ENCODE results near the gene PAM.
A peak's percentile ranks its signal among the peaks of the same experiment; 100 is the strongest.
"Not testable (repeated sequence)": the region's sequence is repeated elsewhere in the genome, so short reads cannot be mapped to it uniquely, and the experiment has no call there.

The PAM gene

GRCh38 chr5:102751903-102752376 is 3.2 kb upstream of the PAM start:
- not testable (repeated sequence) for DNase-seq (ENCODE audit: low read depth)

GRCh38 chr5:102753889-102754766 is 977 bp upstream of the PAM start:
- no peak for DNase-seq (ENCODE audit: low read depth)

DNA sequence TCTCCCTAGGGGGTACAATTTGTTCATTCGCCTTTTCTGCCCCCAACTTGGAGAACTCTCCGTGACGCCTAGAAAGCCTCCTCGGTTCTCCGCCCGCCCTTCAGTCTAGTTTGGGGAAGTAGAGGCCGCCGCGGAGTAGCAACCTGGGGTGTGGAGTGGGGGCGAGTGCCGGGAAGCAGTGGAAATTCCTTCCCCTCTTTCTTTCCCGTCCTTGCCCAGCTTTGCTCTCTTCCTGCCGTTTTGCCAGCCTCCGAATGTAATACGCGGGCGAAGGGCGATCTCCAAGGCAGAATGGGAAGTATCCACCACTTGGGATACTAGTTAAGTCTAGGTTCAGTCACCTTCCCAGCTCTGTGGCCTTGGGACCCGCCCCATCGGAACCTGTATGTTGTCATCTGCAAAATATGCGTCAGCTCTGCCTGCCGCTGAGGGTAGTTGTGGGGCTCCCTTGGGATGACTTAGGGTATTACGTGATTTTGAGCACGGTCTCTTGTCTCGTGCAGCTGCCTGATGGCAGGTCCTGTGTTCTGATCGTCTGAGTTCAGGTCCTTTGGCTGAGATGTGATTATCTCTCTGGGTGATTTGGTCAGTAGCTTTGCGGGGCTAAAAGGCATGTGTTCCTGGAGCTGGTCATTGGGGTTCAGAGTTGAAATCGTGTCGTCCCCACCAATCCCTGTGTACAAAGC is 724 bp downstream of the PAM start:
- DNase-seq (ENCODE audit: low read depth), result peak; percentile 57

DNA sequence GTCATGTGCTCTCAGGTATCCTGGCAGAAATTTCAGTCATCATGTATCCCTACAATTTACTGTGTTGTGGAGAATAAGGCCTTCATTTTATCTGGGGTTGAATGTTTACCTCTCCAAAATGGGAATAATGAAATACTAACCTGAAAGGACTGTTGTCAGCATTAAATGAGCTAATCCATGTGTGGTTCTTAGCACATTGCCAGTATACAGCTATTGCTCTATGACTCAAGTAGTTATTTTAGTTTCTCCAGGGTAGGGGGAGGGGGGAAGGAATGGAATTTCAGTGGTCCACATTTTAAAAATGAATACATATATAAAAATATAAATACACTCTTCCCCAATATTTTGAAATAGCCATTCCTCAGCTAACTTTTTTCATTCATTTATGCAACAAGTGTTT is 3.5 kb downstream of the PAM start:
- no peak for DNase-seq (ENCODE audit: low read depth)

DNA sequence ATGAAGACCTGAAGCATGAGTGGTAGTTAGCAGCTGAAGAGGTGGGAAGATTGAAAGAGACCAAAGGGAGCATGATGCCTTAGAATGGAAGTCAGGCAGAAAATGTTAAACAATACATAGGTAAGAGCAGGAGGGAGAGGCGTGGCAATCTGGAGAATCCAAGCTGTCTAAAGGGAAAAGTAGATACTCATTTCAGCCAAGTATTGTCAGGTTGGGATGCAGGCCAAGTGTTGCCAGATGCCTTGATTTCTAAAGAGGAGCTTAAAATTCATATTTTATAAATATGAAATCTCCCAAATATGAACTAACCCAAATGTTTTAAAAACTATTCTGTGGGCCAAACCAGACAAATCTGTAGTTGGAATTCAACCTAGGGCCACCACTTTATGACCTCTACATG is 4.2 kb downstream of the PAM start:
- no peak for DNase-seq (ENCODE audit: low read depth)

- no peak for DNase-seq (ENCODE audit: low read depth)
These were observed 4.6 kb downstream of the PAM start for GRCh38 chr5:102759700-102760099.

- DNase-seq (ENCODE audit: low read depth), result no peak
These were observed 5.7 kb downstream of the PAM start for GRCh38 chr5:102760815-102761214.

DNA sequence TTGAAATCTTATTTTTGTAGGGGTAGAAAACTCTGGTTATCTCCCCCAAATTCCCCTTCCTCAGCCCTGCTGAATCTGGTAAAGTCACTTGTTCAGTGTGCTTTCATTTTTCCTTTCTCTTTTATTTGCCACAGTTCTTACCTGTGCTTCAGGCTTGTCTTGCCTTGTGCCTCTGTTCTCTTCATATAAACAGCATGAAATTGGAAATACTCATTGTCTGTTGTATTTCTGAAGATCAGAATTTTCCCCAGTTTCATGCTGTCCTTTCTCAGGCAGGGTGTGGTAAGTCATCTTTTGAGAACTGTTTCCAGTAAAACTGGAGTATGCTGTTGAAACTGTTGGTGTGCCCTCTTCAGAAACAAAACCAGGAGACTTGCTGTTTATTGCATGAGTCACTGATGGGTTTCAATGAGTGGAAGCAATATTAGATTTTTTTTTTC is 7.0 kb downstream of the PAM start:
- DNase-seq (ENCODE audit: low read depth), result no peak

DNA sequence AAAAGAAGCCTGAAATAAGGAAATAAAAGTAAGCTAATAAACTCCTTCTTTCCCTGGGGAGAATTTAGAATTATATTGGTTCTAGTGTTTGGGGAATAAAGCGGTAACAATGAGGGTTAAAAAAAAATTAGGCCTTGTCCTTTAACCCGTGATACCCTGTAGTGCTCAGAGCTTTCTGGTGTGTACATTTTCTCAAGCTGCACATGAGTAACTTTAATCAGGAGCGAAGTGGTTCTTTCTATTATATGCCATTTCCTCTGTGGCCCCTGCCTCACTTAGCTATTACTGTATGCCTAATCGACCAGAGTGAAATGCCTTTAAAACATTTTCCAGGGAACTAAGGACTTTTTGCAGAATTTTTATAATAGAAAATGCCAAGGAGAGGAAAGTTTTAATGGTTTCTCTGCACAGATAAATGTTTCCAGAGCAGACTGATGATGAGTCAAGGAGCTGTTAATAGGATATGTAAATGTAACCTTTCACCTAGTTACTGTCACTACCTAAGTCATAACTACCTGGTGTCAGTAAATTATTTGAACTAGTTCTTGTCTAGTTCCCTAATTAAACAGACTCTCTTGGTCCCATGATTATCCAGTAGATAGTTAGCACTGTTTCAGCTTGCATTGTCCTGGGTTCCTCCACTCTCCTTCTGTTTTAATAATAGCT is 7.6 kb downstream of the PAM start:
- no peak for DNase-seq (ENCODE audit: low read depth)

GRCh38 chr5:102763734-102764133 is 8.6 kb downstream of the PAM start:
- no peak for DNase-seq (ENCODE audit: low read depth)

DNA sequence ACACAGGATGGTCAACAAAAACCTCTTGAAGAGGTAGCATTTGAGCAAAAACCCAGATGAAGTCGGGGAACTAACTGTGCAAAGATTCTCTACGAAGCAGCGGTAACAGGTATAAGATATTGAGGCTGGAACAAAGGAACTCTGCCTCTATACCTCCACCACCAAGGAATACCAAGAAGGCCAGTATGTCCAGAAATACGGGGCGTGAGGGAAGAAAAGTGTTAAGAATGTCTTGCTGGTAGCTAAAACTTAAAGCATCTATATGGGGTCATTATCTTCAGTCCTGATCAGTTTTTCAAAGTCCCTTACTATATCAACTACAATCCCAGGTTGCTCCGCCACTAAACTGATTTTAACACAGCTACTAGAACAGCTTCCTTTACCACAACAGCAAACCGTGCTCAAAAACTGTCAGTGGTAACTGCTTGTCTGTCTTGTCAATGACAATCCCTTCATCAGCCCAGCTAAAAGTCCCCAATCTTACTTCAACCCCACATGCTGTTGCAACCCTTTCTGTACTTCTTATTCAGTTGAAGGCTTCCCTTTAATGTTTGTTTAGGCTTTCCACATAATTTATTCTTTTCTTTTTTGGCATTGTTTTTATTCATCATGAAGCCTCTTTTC is 9.4 kb downstream of the PAM start:
- DNase-seq (ENCODE audit: low read depth), result no peak

GRCh38 chr5:102765350-102765749 is 10.2 kb downstream of the PAM start:
- no peak for DNase-seq (ENCODE audit: low read depth)

DNA sequence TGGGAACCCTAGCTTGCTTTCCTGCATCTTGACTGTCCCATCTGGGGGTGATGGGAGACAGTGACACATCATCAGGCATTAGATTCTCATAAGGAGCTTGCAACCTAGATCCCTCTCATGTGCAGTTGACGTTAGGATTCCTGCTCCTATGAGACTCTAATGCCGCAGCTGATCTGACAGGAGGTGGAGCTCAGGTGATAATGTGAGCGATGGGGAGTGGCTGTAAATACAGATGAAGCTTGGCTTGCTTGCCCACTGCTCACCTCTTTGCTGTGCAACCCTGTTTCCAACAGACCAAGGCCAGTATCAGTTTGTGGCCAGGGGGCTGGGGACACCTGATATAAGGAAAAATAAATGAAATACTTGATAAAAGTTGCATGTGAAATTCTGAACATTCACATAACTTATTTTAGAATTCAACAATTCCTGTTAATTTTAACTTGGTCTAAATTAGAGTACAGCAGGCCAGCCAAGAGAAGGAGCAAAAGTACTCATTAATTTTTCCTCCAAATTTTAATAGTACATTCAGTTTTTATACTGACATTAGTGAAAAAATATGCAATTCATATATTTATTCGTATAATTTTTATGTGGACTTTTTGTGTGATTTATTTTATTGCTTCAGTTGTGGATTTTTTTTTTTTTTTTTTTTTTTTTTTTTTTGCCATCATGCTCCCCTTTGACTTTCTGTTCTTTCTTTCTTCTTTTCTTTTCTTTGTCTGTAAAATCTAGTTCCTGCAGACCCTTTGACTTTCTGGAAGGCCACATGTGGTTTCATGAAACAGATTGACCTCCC is 11.4 kb downstream of the PAM start:
- no peak for DNase-seq (ENCODE audit: low read depth)

DNA sequence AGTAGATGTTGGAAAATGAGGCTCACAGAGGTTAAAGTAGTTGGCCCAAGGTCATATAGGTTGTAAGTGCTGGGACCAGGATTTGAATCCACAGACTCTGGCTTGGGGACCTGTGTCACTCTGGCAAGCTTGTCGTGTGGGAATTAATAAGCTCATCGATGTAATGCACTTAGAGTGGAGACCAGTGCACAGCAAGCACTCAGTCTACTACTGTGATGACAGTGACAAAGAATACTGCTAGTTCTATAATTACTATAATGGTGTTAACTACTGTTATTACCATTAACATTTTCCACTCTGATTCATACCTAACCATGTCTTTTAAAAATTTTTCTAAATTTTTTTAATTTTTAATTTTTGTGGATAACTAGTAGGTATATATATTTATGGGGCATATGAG is 12.8 kb downstream of the PAM start:
- DNase-seq (ENCODE audit: low read depth), result no peak

GRCh38 chr5:102770803-102771202 is 15.7 kb downstream of the PAM start:
- no peak for DNase-seq (ENCODE audit: low read depth)

- DNase-seq (ENCODE audit: low read depth), result no peak
These were observed 16.3 kb downstream of the PAM start for GRCh38 chr5:102771435-102771834.

- DNase-seq (ENCODE audit: low read depth), result no peak
These were observed 17.2 kb downstream of the PAM start for GRCh38 chr5:102772273-102772672.

DNA sequence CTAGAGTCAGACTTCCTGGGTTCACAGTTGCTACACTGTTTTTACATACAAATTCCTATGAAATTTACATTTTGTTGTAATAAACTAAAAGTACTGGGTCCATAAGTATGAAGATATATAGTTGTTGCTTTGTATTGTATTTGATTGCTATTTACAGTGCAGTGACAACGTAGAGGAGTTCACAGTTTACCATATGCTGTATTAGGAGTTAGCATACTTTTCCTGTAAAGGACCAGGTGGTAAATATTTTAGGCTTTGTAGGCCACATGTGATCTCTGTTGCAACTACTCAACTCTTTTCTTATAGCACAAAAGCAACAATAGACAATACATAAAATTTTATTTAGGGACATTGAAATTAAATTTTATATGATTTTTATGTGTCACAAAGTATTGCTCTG is 18.0 kb downstream of the PAM start:
- no peak for DNase-seq (ENCODE audit: low read depth)

GRCh38 chr5:102775756-102776155 is 20.7 kb downstream of the PAM start:
- DNase-seq (ENCODE audit: low read depth), result not testable (repeated sequence)

GRCh38 chr5:102777099-102777498 is 22.0 kb downstream of the PAM start:
- no peak for DNase-seq (ENCODE audit: low read depth)

DNA sequence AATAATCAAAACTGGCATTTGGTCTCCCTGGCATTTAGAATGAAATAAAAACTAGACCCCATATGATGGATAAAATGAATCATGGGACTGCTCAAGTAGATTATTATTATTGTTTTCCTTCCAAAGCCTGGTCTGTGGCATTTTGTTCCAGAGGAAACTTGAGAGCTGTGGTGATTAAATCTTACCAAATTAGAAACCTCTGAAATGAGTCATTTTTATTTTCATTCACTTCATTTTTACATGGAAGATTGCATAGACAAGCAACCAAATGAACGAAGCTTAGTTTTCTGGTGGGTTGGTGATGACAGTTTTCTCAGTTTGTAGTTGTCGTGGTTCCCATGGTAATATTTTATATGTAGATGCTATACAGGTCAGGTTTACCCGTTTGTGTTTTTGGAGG is 23.4 kb downstream of the PAM start:
- no peak for DNase-seq (ENCODE audit: low read depth)
